SK-N-SH (cell line): Measurements from ENCODE around the gene GMPR. TPM values are rescaled to one million over a fixed set of nuclear protein-coding genes. Genes with fewer than 3 reads are reported as not detected.

ENCODE experiments used
- CTCF ChIA-PET: fragments of 300-600, 350-600 bp; formaldehyde crosslinking; extraction: SDS; loops from one replicate; lab custom pipeline; 2021; lab: Yijun Ruan, JAX
- POLR2A ChIA-PET: fragments of 350-600 bp; sonication (Branson Sonifier 250); formaldehyde crosslinking; extraction: SDS; loops from one replicate; lab custom pipeline; 2020; ENCODE audit warnings: antibody characterized with exemption, inconsistent platforms; lab: Yijun Ruan, JAX
- DNase-seq: peaks from one replicate; pipeline ENCODE4 v3.0.0; 2012
- H2AFZ ChIP-seq: fragments of 200-600 bp; sonication (generic); 2 replicates; pipeline ENCODE4 v1.8.1; 2016; ENCODE audit warnings: antibody characterized with exemption, mild to moderate bottlenecking, low read depth
- H3F3A ChIP-seq: fragments of 200-600 bp; sonication (generic); replicated peaks from 2 replicates; pipeline ENCODE3; 2016; ENCODE audit warnings: antibody characterized with exemption, mild to moderate bottlenecking; ENCODE audit not compliant: insufficient read depth
- H3K27ac ChIP-seq, 2 experiments: fragments of 200-500 bp in 1 of 2; fragments of 200-600 bp in 1 of 2; sonication (Bioruptor generic) in 1 of 2; sonication (generic), shearing (Covaris generic) in 1 of 2; 2 replicates each; pipeline versions ENCODE4 v1.5.1 to v1.6.1; 2014 to 2016; ENCODE audit warnings: low read depth in 2 of 2, inconsistent platforms in 1 of 2, low read length in 1 of 2, mild to moderate bottlenecking in 1 of 2, mixed read lengths in 1 of 2
- H3K27me3 ChIP-seq: fragments of 200-600 bp; sonication (generic), shearing (Covaris generic); 2 replicates; pipeline ENCODE4 v1.6.1; 2016; ENCODE audit warnings: mixed run types; ENCODE audit not compliant: insufficient read depth
- H3K36me3 ChIP-seq, 2 experiments: fragments of 200-500 bp in 1 of 2; fragments of 200-600 bp in 1 of 2; sonication (Bioruptor generic) in 1 of 2; sonication (generic) in 1 of 2; replicated peaks in 1 of 2; 2 replicates each; pipeline versions ENCODE3 to v1.5.1; 2014 to 2016; ENCODE audit warnings: low read length in 1 of 2, mild to moderate bottlenecking in 1 of 2; ENCODE audit not compliant: insufficient read depth in 2 of 2, control insufficient read depth in 1 of 2
- H3K4me1 ChIP-seq, 2 experiments: fragments of 200-500 bp in 1 of 2; fragments of 200-600 bp in 1 of 2; sonication (Bioruptor generic) in 1 of 2; sonication (generic), shearing (Covaris generic) in 1 of 2; 2 replicates each; pipeline versions ENCODE4 v1.5.1 to v1.6.1; 2014 to 2016; ENCODE audit warnings: low read depth in 1 of 2, low read length in 1 of 2, mixed run types in 1 of 2; ENCODE audit not compliant: insufficient read depth in 2 of 2, control insufficient read depth in 1 of 2
- H3K4me2 ChIP-seq: fragments of 200-600 bp; sonication (generic), shearing (Covaris generic); 2 replicates; pipeline ENCODE4 v1.6.1; 2017; ENCODE audit warnings: mixed run types
- H3K4me3 ChIP-seq, 2 experiments: fragments of 200-500 bp in 1 of 2; fragments of 200-600 bp in 1 of 2; sonication (Bioruptor generic) in 1 of 2; sonication (generic), shearing (Covaris generic) in 1 of 2; 2 replicates each; pipeline versions ENCODE4 v1.5.1 to v1.8.1; 2014 to 2016; ENCODE audit warnings: low read depth in 2 of 2, inconsistent platforms in 1 of 2, low read length in 1 of 2, mild to moderate bottlenecking in 1 of 2, mixed read lengths in 1 of 2, moderate library complexity in 1 of 2
- H3K79me2 ChIP-seq: fragments of 200-600 bp; sonication (generic); 2 replicates; pipeline ENCODE4 v1.8.1; 2017; ENCODE audit warnings: mild to moderate bottlenecking; ENCODE audit not compliant: insufficient read depth
- H3K9ac ChIP-seq: fragments of 200-600 bp; sonication (generic); 2 replicates; pipeline ENCODE4 v1.6.1; 2017; ENCODE audit warnings: mixed run types
- H3K9me2 ChIP-seq: fragments of 200-600 bp; sonication (generic); 2 replicates; pipeline ENCODE4 v1.6.1; 2017; ENCODE audit warnings: mixed run types
- H3K9me3 ChIP-seq: fragments of 200-600 bp; sonication (generic); 2 replicates; pipeline ENCODE4 v1.6.1; 2017; ENCODE audit warnings: mixed run types, mild to moderate bottlenecking, moderate library complexity
- H4K20me1 ChIP-seq: fragments of 200-600 bp; sonication (generic); 2 replicates; pipeline ENCODE4 v1.6.1; 2017; ENCODE audit warnings: mild to moderate bottlenecking, mixed run types; ENCODE audit not compliant: insufficient read depth
- CHD2 ChIP-seq: fragments of 150-350 bp; IDR thresholded peaks from 2 replicates; pipeline ENCODE4 v1.6.1; 2018; ENCODE audit warnings: low read length; ENCODE audit not compliant: partially characterized antibody
- ELF1 ChIP-seq: IDR thresholded peaks from 2 replicates; pipeline ENCODE4 v1.4.0; 2012
- FOSL2 ChIP-seq: IDR thresholded peaks from 2 replicates; pipeline ENCODE4 v1.4.0; 2012; ENCODE audit warnings: low read depth, mild to moderate bottlenecking, moderate library complexity, borderline replicate concordance
- FOXJ3 ChIP-seq: sonication (generic); formaldehyde crosslinking; IDR thresholded peaks from 2 replicates; pipeline ENCODE4 v1.5.1; 2020; ENCODE audit warnings: mild to moderate bottlenecking, missing genetic modification reagents
- FOXM1 ChIP-seq: IDR thresholded peaks from 2 replicates; pipeline ENCODE4 v1.4.0; 2012; ENCODE audit warnings: low read depth, mild to moderate bottlenecking
- GABPA ChIP-seq: IDR thresholded peaks from 2 replicates; pipeline ENCODE4 v1.4.0; 2012; ENCODE audit warnings: low read depth, mild to moderate bottlenecking
- NFIC ChIP-seq: IDR thresholded peaks from 2 replicates; pipeline ENCODE4 v1.4.0; 2012; ENCODE audit warnings: borderline replicate concordance
- RCOR1 ChIP-seq: fragments of 150-350 bp; IDR thresholded peaks from 2 replicates; pipeline ENCODE4 v1.6.1; 2017; ENCODE audit warnings: antibody characterized with exemption, low read length
- SMC3 ChIP-seq: IDR thresholded peaks from 2 replicates; pipeline ENCODE4 v1.6.1; 2012; ENCODE audit warnings: low read depth, low read length, improper control_type of control experiment
- WGBS: methylation state at CpG from one replicate; pipeline ENCODE4 v1.1.6; 2017; ENCODE audit warnings: low lambda C conversion rate; 5-methylcytosine and 5-hydroxymethylcytosine counted together
- polyA plus RNA-seq, 3 experiments: library from polyadenylated mRNA; depleted of rRNA; stranded (reverse); fragments of >200 nt; gene quantifications; 2 replicates each; pipeline ENCODE4 v1.2.3, GENCODE V29; 2012
- TF ChIP-seq, protein P1 (sequence below): IDR thresholded peaks from 2 replicates; pipeline ENCODE4 v1.4.0; 2012; ENCODE audit warnings: low read depth
- TF ChIP-seq, protein P2 (sequence below): IDR thresholded peaks from 2 replicates; pipeline ENCODE4; 2012

GMPR gene
- polyA plus RNA-seq, 1 of the 3 experiments (the other 2 are of a cell fraction): 21.0 TPM

DNA sequence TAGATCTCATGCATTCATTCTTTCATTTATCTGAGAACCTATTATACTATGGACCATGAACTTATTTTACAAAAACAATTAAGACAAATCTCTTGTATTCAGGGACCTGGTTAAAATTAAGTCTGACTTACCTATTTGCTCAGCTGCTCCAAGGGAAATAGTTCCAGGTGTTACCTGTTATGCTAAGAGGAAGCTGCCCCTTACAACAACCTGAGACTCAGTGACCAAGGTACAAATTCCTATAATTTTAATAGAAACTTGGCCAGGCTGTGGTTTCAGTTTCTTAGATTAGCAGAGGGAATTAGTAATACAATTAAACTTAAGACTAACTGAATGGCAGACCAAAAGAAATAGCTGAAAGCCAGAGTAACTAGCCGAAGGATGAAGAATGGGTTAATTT, 48.2 kb upstream of the GMPR start:
- POLR2A ChIA-PET: no interaction called here
- CTCF ChIA-PET: interaction anchor here (0.7 to 17.3 kb wide), 3 partner anchors 9 to 20 kb away, joined by 3 to 226 read pairs (median 3); no protein-coding TSS in a partner anchor

DNA sequence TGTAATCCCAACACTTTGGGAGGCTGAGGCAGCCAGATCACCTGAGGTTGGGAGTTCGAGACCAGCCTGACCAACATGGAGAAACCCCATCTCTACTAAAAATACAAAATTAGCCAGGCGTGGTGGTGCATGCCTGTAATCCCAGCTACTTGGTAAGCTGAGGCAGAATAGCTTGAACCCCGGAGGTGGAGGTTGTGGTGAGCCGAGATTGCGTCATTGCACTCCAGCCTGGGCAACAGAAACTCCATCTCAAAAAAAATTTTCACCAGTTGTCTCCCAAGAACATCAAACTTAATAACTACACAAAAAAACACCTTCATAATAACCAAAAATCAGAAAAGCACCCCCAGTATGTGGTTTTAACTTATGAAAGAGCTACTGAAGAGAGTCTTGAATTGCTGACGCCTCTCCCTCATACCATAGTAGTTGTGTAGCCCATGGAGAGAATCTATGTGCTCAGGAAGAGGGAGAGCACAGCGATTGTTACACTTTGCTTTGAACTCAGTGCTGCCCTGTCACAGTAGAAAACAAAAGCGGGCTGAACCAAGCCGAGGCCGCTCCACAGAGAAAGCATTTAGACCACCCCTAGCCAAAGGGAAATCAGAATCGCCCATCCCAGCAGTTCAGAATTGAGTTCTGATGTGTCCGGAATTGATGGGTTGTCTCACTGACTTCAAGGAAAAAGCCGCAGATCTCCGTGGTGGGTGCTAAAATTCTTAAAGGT, 42.0 kb upstream of the GMPR start:
- DNase-seq: no peak
- no peak overlapping the region for H3K9ac ChIP-seq
- CTCF ChIA-PET: interaction anchor here (1.9 to 19.3 kb wide), 3 partner anchors 10 to 68 kb away, joined by 5 to 226 read pairs (median 8); partner anchors contain the start of gene MYLIP
- H3K27ac ChIP-seq: no peak overlapping the region
- TF ChIP-seq FOXJ3 (CRISPR knock-in tag): no peak
- no peaks in the 10 kb centered on the region for H3K9me2 ChIP-seq
- no peak overlapping the region for H2AFZ ChIP-seq
- H3F3A ChIP-seq: no peaks in the 10 kb centered on the region
- no peak overlapping the region for H3K4me2 ChIP-seq
- no peaks in the 10 kb centered on the region for H3K36me3 ChIP-seq
- H3K79me2 ChIP-seq: no peaks in the 10 kb centered on the region
- H3K4me1 ChIP-seq: no peaks in the 10 kb centered on the region
- no peaks in the 10 kb centered on the region for H3K9me3 ChIP-seq
- POLR2A ChIA-PET: no interaction called here
- no peak overlapping the region for H3K4me3 ChIP-seq
- no peaks in the 10 kb centered on the region; the same call in 1 of the 2 replicates for H3K27me3 ChIP-seq
- no peaks in the 10 kb centered on the region for H4K20me1 ChIP-seq
- WGBS: 72% methylated on average over 14 of the region's 14 CpGs

More for the DNA sequence above, 48.2 kb upstream of the GMPR start:
- Histone ChIP-seq H3K79me2 (no peaks in the 10 kb centered on the region), H3F3A (no peaks in the 10 kb centered on the region), H3K36me3 (no peaks in the 10 kb centered on the region), H3K9ac (no peak overlapping the region), H3K9me3 (no peaks in the 10 kb centered on the region), H3K9me2 (no peaks in the 10 kb centered on the region), H3K27me3 (no peaks in the 10 kb centered on the region; the same call in 1 of the 2 replicates), H4K20me1 (no peaks in the 10 kb centered on the region), H3K4me2 (no peak overlapping the region), H3K4me3 (no peak overlapping the region; a peak in 1 of 4 replicates), H3K4me1 (no peaks in the 10 kb centered on the region), H3K27ac (no peak overlapping the region), H2AFZ (no peak overlapping the region)
- TF ChIP-seq NFIC (no peak), FOSL2 (no peak)
- TF ChIP-seq, protein P1, sequence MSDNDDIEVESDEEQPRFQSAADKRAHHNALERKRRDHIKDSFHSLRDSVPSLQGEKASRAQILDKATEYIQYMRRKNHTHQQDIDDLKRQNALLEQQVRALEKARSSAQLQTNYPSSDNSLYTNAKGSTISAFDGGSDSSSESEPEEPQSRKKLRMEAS: no peak
- WGBS: 81% methylated on average over 1 of the region's 1 CpG
- no peak for DNase-seq

DNA sequence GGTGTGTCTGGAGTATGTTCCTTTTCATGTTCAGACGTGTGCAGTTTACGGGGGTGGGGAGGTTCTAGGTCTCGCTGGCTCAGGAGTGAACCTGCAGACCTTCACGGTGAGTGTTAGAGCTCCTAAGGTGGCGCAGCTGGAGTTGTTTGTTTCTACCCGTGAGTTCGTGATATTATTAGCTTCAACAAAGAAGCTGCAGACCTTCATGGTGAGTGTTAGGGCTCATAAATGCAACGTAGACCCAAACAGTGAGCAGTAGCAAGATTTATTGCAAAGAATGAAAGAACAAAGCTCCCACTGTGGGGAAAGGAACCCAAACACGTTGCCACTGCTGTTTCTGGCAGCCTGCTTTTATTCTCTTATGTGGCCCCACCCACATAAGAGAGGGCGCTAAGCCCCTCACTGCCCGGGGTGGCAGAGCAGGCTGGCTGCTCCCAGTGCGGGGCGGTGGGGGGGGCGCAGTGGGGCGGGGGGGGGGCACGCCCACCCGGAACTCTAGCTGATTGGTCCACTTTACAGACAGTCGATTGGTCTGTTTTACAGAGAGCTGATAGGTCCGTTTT, 41.3 kb upstream of the GMPR start:
- H3K36me3 ChIP-seq: no peaks in the 10 kb centered on the region
- CTCF ChIA-PET: interaction anchor here (1.0 to 19.3 kb wide), 5 partner anchors 9 to 68 kb away, joined by 3 to 226 read pairs (median 5); partner anchors contain the start of gene MYLIP

More for the DNA sequence above, 41.3 kb upstream of the GMPR start:
- H3K9me2 ChIP-seq: no peaks in the 10 kb centered on the region
- TF ChIP-seq RCOR1 (no peak), CHD2 (no peak), GABPA (no peak), ELF1 (no peak), NFIC (no peak), FOXM1 (no peak), SMC3 (no peak)
- TF ChIP-seq, protein P1: no peak
- TF ChIP-seq, protein P2, sequence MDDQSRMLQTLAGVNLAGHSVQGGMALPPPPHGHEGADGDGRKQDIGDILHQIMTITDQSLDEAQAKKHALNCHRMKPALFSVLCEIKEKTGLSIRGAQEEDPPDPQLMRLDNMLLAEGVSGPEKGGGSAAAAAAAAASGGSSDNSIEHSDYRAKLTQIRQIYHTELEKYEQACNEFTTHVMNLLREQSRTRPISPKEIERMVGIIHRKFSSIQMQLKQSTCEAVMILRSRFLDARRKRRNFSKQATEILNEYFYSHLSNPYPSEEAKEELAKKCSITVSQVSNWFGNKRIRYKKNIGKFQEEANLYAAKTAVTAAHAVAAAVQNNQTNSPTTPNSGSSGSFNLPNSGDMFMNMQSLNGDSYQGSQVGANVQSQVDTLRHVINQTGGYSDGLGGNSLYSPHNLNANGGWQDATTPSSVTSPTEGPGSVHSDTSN: no peak
- TF ChIP-seq, all 33 proteins: peak for 0
- 65% methylated on average over 18 of the region's 19 CpGs for WGBS
- Histone ChIP-seq H2AFZ (no peak overlapping the region), H3K4me1 (no peaks in the 10 kb centered on the region), H3K9me3 (no peaks in the 10 kb centered on the region), H3K9ac (no peak overlapping the region), H4K20me1 (no peaks in the 10 kb centered on the region), H3F3A (no peaks in the 10 kb centered on the region), H3K4me2 (no peak overlapping the region), H3K79me2 (no peaks in the 10 kb centered on the region), H3K27me3 (no peaks in the 10 kb centered on the region; the same call in 1 of the 2 replicates), H3K27ac (no peak overlapping the region), H3K4me3 (no peak overlapping the region)
- POLR2A ChIA-PET: no interaction called here
- DNase-seq: no peak
